Liver (tissue), 9 donors: ENCODE data around the gene U2AF1L4. TPM values are rescaled to one million over a fixed set of nuclear protein-coding genes. Genes with fewer than 3 reads are reported as not detected.

Experiments used
- DNase-seq: peaks from one replicate; pipeline ENCODE4 v3.0.0-alpha.2; 2017; ENCODE audit warnings: low spot score
- H3K27ac ChIP-seq, 2 donors: one replicate each; pipeline ENCODE4 v1.7.0; 2013; ENCODE audit warnings: inconsistent platforms in 2 of 2, low read length in 2 of 2, control low read depth in 1 of 2, low read depth in 1 of 2, mild to moderate bottlenecking in 1 of 2
- H3K27me3 ChIP-seq, 4 donors: one replicate each; pipeline versions ENCODE4 v1.6.1 to v1.7.0; 2013; ENCODE audit warnings: low read length in 3 of 4, inconsistent platforms in 1 of 4, mild to moderate bottlenecking in 1 of 4, moderate library complexity in 1 of 4; ENCODE audit not compliant: control insufficient read depth in 4 of 4, insufficient read depth in 4 of 4
- H3K36me3 ChIP-seq, 4 donors: one replicate each; pipeline versions ENCODE4 v1.6.1 to v1.7.0; 2013; ENCODE audit warnings: low read length in 3 of 4, mild to moderate bottlenecking in 3 of 4, low read depth in 1 of 4, moderate library complexity in 1 of 4; ENCODE audit not compliant: control insufficient read depth in 4 of 4, insufficient read depth in 3 of 4
- H3K4me1 ChIP-seq, 4 donors: one replicate each; pipeline versions ENCODE4 v1.6.1 to v1.7.0; 2013; ENCODE audit warnings: low read length in 3 of 4, mild to moderate bottlenecking in 3 of 4, moderate library complexity in 1 of 4; ENCODE audit not compliant: control insufficient read depth in 4 of 4, insufficient read depth in 4 of 4
- H3K4me3 ChIP-seq, 3 donors: one replicate each; pipeline versions ENCODE4 v1.6.1 to v1.7.0; 2013; ENCODE audit warnings: low read length in 3 of 3, control low read depth in 1 of 3, low read depth in 1 of 3, mild to moderate bottlenecking in 1 of 3
- H3K9ac ChIP-seq, 2 donors: one replicate each; pipeline ENCODE4 v1.7.0; 2013; ENCODE audit warnings: low read length in 2 of 2, mild to moderate bottlenecking in 2 of 2, moderate library complexity in 2 of 2, control low read depth in 1 of 2, low read depth in 1 of 2
- H3K9me3 ChIP-seq, 4 donors: one replicate each; pipeline versions ENCODE4 v1.6.1 to v1.7.0; 2013; ENCODE audit warnings: low read length in 3 of 4; ENCODE audit not compliant: control insufficient read depth in 4 of 4
- EGR1 ChIP-seq, 2 donors: IDR thresholded peaks; 2 replicates each; pipeline ENCODE4 v1.6.1; 2016 to 2018; ENCODE audit warnings: antibody characterized with exemption in 2 of 2, low read depth in 2 of 2
- GABPA ChIP-seq, 2 donors: IDR thresholded peaks in 1 of 2; conservative IDR thresholded peaks in 1 of 2; 2 replicates each; pipeline ENCODE4 v1.6.1; 2016; ENCODE audit warnings: antibody characterized with exemption in 2 of 2, mild to moderate bottlenecking in 1 of 2, moderate library complexity in 1 of 2
- HNF4A ChIP-seq, 2 donors: conservative IDR thresholded peaks; 2 replicates each; pipeline ENCODE4 v1.6.1; 2016; ENCODE audit warnings: antibody characterized with exemption in 2 of 2, mild to moderate bottlenecking in 2 of 2
- HNF4G ChIP-seq: IDR thresholded peaks from 2 replicates; pipeline ENCODE4 v1.6.1; 2016; ENCODE audit warnings: antibody characterized with exemption
- NR2F2 ChIP-seq: IDR thresholded peaks from 2 replicates; pipeline ENCODE4 v1.6.1; 2016; ENCODE audit warnings: antibody characterized with exemption
- SP1 ChIP-seq: IDR thresholded peaks from 2 replicates; pipeline ENCODE4 v1.6.1; 2018; ENCODE audit warnings: antibody characterized with exemption, mild to moderate bottlenecking
- TAF1 ChIP-seq: conservative IDR thresholded peaks from 2 replicates; pipeline ENCODE4 v1.6.1; 2016; ENCODE audit warnings: antibody characterized with exemption, mild to moderate bottlenecking
- YY1 ChIP-seq: IDR thresholded peaks from 2 replicates; pipeline ENCODE4 v1.6.1; 2016; ENCODE audit warnings: antibody characterized with exemption, mild to moderate bottlenecking
- WGBS: extraction: QIAGEN DNeasy Blood & Tissue Kit; methylation state at CpG from one replicate; pipeline ENCODE4 v1.1.7; 2013; 5-methylcytosine and 5-hydroxymethylcytosine counted together
- polyA plus RNA-seq, 2 donors: library from polyadenylated mRNA; stranded (reverse) in 1 of 2; unstranded in 1 of 2; fragments of 200-250 nt in 1 of 2; fragments of >200 nt in 1 of 2; fragmentation: Nextera tagmentation in 1 of 2; extraction: Ambion mirVana in 1 of 2; gene quantifications; one replicate each; pipeline versions ENCODE4 v1.2.1 to v1.2.3, GENCODE V29; 2013 to 2015
- total RNA-seq, 2 donors: library from RNA; depleted of rRNA; stranded (reverse); fragments of >200 nt; gene quantifications; one replicate each; pipeline ENCODE4 v1.2.3, GENCODE V29; 2014
- TF ChIP-seq, protein P1 (sequence below): IDR thresholded peaks from 2 replicates; pipeline ENCODE4 v1.6.1; 2016; ENCODE audit warnings: antibody characterized with exemption
- TF ChIP-seq, protein P2 (sequence below): IDR thresholded peaks from 2 replicates; pipeline ENCODE4 v1.6.1; 2016; ENCODE audit warnings: antibody characterized with exemption
- TF ChIP-seq, protein P3 (sequence below): IDR thresholded peaks from 2 replicates; pipeline ENCODE4 v1.6.1; 2016; ENCODE audit warnings: antibody characterized with exemption
- donor health status: healthy.
- donor health status: healthy.
- donor health status: healthy.
- donor health status: healthy.
- donor health status: healthy.

Gene U2AF1L4
- total and polyA plus RNA-seq, 4 donors = 4.5 to 36.5 (median 13.4) TPM

DNA sequence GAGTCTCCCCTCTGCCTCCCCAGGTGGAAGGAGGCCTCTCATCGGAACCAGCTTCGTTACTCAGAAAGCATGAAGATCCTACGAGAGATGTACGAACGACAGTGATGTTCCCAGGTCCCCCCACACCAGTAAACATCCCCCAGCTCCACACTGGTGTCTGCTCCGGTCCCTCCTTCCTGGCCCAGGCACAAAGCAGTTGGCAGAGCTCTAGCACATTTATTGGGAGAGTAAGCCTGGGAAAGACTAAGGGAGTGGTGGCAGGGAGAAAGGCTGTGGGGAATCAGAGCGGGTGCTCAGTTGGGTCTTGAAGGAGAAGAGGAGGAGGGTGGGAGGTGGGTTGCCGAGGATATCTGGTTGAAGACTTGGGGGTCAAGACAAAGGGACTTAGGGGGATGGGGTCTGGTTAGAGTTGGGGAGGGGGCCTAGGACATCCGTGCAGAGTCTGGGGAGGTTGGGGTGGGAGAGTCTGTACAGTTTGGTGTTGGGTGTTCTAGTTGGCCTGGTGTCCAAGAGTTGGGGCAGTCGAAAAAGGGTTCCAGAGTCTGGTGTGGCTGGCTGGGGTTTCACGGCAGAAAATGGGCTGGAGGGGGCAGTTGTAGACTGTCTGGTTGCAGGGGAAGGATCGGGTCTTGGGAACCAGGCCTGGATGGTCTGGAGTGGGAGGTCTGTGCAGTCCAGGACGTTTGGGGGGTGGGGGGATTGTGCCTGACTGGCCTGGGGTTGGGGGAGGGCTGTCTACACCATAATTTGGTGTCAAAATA lies 9.3 kb upstream of the U2AF1L4 start:
- Histone ChIP-seq H3K27me3 (no peaks in the 10 kb centered on the region), H3K9me3 (no peaks in the 10 kb centered on the region), H3K36me3 (peaks cover 0 to 20% (median 10%) of the 10 kb centered on the region in 4 donors), H3K9ac (no peak overlapping the region), H3K27ac (peak overlapping the region; percentile 30 to 85), H3K4me3 (no peak overlapping the region), H3K4me1 (peaks cover 14 to 19% (median 17%) of the 10 kb centered on the region in 4 donors)
- no peak for DNase-seq
- WGBS = 90% methylated on average over 13 of the region's 13 CpGs
- TF ChIP-seq TAF1 = no peak
- TF ChIP-seq, protein P1, sequence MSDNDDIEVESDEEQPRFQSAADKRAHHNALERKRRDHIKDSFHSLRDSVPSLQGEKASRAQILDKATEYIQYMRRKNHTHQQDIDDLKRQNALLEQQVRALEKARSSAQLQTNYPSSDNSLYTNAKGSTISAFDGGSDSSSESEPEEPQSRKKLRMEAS = no peak
- TF ChIP-seq HNF4A (conservative IDR thresholded peaks at IDR 0.05) = no peak
- no peak for TF ChIP-seq NR2F2
- TF ChIP-seq, protein P2, sequence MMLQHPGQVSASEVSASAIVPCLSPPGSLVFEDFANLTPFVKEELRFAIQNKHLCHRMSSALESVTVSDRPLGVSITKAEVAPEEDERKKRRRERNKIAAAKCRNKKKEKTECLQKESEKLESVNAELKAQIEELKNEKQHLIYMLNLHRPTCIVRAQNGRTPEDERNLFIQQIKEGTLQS = no peak
- TF ChIP-seq HNF4G = no peak
- TF ChIP-seq YY1 = no peak
- no peak for TF ChIP-seq EGR1 (IDR thresholded peaks at IDR 0.05; ENCODE audit: low read depth in 2 of 2)
- TF ChIP-seq GABPA (IDR thresholded peaks at IDR 0.05 in 1 of 2, conservative IDR thresholded peaks at IDR 0.05 in 1 of 2) = no peak

DNA sequence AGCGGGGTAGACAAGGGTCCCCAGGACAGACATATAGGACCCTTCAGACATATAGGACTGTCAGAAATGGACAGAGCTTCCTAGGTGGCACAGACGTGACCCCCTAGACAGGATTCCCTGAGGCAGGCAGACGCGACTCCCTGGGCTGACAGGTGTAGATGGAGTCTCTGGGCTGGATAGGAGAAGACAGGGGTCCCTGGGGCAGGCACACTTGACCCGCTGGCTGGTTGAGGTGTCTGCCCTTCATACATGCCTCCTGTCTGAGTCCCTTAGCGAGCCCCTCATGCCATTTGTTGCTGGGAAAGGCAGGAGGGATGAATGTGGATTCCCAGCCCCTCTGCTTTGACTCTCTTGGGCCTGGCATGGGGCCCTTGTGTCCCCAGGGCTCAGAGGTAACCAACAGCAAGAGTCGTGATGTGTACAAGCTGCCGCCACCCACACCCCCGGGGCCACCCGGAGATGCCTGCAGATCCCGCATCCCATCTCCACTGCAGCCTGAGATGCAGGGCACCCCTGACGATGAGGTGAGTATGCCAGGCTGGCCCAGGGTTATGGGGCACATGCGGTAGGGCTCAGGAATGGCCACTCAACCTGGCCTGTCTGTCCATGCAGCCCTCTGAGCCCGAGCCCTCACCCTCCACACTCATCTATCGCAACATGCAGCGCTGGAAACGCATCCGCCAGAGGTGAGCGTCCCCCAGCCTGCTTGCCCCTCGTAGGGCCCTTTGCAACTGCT lies 8.6 kb upstream of the U2AF1L4 start:
- H3K4me3 ChIP-seq = no peak overlapping the region
- TF ChIP-seq SP1 = no peak
- TF ChIP-seq HNF4G = no peak
- TF ChIP-seq GABPA (IDR thresholded peaks at IDR 0.05 in 1 of 2, conservative IDR thresholded peaks at IDR 0.05 in 1 of 2) = no peak
- TF ChIP-seq, protein P3, sequence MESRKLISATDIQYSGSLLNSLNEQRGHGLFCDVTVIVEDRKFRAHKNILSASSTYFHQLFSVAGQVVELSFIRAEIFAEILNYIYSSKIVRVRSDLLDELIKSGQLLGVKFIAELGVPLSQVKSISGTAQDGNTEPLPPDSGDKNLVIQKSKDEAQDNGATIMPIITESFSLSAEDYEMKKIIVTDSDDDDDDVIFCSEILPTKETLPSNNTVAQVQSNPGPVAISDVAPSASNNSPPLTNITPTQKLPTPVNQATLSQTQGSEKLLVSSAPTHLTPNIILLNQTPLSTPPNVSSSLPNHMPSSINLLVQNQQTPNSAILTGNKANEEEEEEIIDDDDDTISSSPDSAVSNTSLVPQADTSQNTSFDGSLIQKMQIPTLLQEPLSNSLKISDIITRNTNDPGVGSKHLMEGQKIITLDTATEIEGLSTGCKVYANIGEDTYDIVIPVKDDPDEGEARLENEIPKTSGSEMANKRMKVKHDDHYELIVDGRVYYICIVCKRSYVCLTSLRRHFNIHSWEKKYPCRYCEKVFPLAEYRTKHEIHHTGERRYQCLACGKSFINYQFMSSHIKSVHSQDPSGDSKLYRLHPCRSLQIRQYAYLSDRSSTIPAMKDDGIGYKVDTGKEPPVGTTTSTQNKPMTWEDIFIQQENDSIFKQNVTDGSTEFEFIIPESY = no peak
- no peak for DNase-seq
- no peaks in the 10 kb centered on the region for H3K9me3 ChIP-seq
- H3K36me3 ChIP-seq = peaks cover 0 to 20% (median 10%) of the 10 kb centered on the region in 4 donors
- 95% methylated on average over 20 of the region's 20 CpGs for WGBS
- no peak overlapping the region for H3K27ac ChIP-seq
- H3K4me1 ChIP-seq = peaks cover 13 to 20% (median 17%) of the 10 kb centered on the region in 4 donors
- H3K27me3 ChIP-seq = no peaks in the 10 kb centered on the region
- no peak overlapping the region for H3K9ac ChIP-seq

DNA sequence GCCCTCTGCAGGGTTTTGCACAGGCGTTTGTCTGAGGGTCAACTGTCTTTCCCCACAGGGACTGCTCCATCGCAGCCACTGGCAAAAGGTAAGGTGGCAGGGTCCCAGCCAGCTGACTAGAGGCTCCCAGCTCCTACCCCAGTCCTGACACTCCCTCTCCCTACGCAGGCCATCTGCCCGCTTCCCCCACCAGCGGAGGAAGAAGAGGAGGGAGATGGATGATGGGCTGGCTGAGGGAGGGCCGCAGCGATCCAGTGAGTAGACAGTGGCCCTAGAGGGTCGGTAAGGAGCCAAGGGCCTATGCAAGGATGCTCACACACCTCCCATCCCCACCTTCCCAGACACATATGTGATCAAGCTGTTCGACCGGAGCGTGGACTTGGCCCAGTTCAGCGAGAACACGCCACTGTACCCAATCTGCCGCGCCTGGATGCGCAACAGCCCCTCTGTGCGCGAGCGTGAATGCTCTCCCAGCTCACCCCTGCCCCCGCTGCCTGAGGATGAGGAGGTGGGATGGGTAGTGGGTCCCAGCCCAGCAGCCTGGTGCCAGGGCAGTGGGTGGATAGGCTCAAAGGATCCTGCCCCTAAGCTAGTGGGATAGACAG lies 7.6 kb upstream of the U2AF1L4 start:
- no peak for DNase-seq
- H3K27ac ChIP-seq = no peak overlapping the region

More for the DNA sequence above, 7.6 kb upstream of the U2AF1L4 start:
- Histone ChIP-seq H3K4me1 (peaks cover 12 to 19% (median 15%) of the 10 kb centered on the region in 4 donors), H3K27me3 (no peaks in the 10 kb centered on the region), H3K36me3 (peaks cover 0 to 20% (median 10%) of the 10 kb centered on the region in 4 donors), H3K4me3 (no peak overlapping the region), H3K9me3 (no peaks in the 10 kb centered on the region), H3K9ac (no peak overlapping the region)
- WGBS = 97% methylated on average over 20 of the region's 20 CpGs
- TF ChIP-seq HNF4G = no peak
- no peak for TF ChIP-seq TAF1
